Rectal smooth muscle tissue (tissue), 1 donor: Measurements from ENCODE around the gene PAX6.

ENCODE experiments used
- H3K27ac ChIP-seq: one replicate; pipeline ENCODE4 v1.7.0; 2013; ENCODE audit warnings: low read depth, low read length, inconsistent platforms
- H3K27me3 ChIP-seq: one replicate; pipeline ENCODE4 v1.7.0; 2013; ENCODE audit warnings: low read length; ENCODE audit not compliant: control insufficient read depth, insufficient read depth
- H3K36me3 ChIP-seq: one replicate; pipeline ENCODE4 v1.7.0; 2013; ENCODE audit warnings: low read length; ENCODE audit not compliant: control insufficient read depth, insufficient read depth
- H3K4me1 ChIP-seq: one replicate; pipeline ENCODE4 v1.7.0; 2013; ENCODE audit warnings: low read length; ENCODE audit not compliant: control insufficient read depth, insufficient read depth
- H3K4me3 ChIP-seq: one replicate; pipeline ENCODE4 v1.7.0; 2013; ENCODE audit warnings: low read length
- H3K9ac ChIP-seq: one replicate; pipeline ENCODE4 v1.7.0; 2013; ENCODE audit warnings: low read length

The PAX6 gene

DNA sequence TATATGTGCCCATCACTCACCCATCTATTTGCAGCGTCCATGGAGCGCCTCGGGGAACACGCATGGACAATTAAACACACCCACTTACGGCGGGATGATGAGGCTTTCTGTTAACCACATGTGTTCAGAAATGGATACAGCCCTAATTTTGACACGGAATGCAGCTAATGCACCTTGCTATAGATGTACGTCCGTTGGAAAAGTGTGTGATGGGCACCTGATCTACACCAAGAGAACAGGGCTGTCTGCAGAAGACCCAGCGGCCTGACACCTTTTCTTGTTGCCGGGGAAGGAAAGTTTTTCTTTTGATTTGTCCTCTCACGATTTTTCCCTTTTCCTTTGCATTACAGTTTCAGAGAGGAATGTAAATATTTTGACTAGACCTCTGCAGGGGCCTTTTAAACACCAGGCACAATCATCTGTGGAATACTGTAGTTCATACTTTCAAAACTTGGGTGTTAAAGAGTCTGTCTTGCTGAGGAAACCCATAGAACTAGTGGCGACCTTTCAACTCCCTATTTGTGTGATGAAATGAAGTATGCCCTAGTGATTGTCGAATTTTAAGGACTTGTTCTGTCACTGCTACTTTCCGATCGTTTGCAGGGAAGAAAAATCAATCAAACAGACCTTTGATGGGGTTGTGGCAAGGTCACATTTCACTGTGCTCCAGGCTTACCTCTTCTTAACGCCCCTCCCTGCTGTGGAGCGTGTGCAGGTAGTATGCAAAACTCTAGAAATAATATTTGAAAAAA, 16.5 kb upstream of the PAX6 start:
- peaks cover 38% of the 10 kb centered on the region for H3K27me3 ChIP-seq
- H3K4me3 ChIP-seq = no peak overlapping the region
- H3K27ac ChIP-seq = no peak overlapping the region
- H3K36me3 ChIP-seq = no peaks in the 10 kb centered on the region
- H3K9ac ChIP-seq = no peak overlapping the region
- no peaks in the 10 kb centered on the region for H3K4me1 ChIP-seq

DNA sequence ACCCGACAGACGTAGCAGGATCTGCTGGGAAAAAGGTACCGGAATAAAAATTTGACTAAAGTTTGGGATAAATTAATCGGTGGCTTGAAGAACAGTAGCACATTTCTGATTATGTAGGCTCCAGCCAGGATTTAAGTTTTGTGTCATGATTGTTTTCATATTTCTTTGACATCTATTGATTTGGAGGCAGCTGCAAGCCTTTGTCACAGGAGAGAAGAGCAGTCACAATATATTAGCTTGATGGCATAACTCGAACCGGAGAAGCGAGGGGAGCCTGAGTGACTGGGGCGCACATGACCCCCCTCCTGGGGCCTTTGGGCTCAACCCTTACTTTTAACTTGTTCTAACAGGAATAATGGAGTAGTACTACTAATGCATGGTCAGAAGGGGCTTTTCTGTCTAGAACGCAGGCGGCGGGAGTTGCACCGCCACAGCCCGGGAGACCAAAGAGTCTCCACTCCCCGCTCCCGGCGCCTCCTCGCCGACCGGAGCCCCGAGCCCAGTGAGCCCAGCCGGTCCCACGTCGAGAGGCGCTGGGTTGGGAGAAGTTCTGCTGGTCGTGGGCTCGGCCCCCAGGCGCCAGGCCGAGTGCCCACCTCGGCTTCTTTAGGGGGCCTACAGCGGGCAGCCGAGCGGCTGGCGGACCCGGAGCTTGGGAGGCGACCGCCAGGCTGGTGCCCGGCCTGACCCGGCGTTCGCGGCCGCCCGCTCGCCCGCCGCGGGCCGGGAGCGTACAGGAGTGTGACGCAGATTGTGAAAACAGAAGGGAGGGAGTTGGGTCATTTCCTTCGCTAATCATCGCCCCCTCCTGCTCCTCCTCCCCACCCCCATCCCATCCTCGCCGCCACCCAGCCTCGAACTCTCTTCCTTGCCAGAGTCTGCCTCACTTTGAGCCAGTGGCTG, 15.7 kb upstream of the PAX6 start:
- Histone ChIP-seq H3K27me3 (peaks cover 43% of the 10 kb centered on the region), H3K27ac (no peak overlapping the region), H3K4me1 (no peaks in the 10 kb centered on the region), H3K4me3 (no peak overlapping the region), H3K9ac (no peak overlapping the region), H3K36me3 (no peaks in the 10 kb centered on the region)

DNA sequence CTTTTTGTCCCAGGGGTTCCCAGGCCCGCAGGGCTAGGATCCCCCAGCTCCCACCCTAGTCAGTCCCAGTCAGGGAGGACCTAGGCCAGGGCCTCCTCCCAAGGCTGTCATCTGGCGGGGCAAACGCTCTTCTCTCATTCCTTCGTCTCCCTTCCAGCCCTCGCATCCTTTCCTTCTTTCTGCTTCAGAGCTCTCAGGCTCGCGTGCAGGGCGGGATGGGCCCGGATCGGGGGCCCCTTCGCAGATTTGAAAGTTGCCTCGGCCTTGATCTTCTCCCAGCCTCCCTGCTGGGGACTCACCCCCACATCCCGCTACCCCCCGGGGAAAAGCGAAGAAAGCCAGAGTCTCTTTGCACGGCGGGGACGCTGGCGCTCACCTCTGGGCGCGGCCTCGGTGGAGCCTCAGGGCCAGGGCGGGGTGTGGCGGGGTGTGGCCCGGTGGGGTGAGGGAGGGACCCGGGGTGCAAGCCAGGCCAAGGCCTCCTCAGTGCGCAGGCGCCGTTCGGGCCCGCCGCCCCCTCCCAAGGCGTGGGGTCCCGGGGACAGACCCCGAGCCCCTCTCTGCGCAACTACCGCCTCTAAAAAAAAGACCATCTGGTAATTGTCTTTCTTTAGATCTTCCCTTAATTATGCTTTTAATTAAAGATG, 14.8 kb upstream of the PAX6 start:
- Histone ChIP-seq H3K27me3 (peaks cover 46% of the 10 kb centered on the region), H3K4me3 (no peak overlapping the region), H3K36me3 (no peaks in the 10 kb centered on the region), H3K27ac (no peak overlapping the region), H3K4me1 (no peaks in the 10 kb centered on the region), H3K9ac (no peak overlapping the region)

DNA sequence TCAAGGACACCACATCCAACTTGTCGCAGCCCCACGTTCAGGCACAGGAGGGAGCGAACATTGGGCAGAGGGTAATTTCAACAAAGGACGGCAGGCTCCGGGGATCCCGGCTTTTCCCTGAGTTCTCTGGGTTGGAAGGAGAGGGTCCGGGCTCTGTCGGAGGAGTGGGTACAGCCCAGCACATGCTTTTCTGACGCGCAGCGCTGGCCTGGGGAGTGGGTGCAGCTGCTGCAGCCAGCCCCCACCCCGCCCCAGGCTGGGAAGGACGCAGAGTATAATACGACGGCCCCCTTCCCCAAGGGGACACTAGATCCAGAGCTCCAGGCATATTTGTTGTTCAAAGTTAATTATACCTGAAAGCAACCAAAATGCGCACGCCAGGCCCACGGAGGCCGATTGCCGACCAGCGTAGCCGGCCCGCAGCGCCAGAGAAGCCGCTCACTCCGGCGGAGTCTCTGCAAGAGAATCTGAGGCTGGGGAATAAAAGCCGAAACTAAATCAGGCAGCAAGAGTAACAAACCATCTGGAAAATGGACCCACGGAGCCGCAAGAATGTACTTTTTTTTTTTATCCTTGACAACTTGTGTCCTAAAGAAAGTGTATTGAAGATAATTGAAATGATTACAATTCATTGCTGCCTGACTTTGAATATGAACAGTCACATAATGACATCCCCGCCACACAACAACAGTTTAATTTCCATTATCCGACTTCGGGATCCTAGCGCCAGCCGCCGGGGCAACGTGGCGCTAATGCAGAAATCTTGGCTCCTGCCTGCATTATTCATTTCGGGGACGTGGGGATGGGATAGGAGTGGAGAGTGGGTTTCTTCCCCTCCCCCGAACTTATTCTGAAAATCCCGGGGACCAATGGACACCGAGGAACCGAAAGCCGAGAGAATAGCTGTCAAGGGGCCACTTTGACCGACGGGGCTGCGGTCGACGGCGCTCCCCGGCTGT, 14.0 kb upstream of the PAX6 start:
- Histone ChIP-seq H3K4me3 (no peak overlapping the region), H3K27me3 (peaks cover 53% of the 10 kb centered on the region), H3K4me1 (no peaks in the 10 kb centered on the region), H3K36me3 (no peaks in the 10 kb centered on the region), H3K27ac (no peak overlapping the region), H3K9ac (no peak overlapping the region)

DNA sequence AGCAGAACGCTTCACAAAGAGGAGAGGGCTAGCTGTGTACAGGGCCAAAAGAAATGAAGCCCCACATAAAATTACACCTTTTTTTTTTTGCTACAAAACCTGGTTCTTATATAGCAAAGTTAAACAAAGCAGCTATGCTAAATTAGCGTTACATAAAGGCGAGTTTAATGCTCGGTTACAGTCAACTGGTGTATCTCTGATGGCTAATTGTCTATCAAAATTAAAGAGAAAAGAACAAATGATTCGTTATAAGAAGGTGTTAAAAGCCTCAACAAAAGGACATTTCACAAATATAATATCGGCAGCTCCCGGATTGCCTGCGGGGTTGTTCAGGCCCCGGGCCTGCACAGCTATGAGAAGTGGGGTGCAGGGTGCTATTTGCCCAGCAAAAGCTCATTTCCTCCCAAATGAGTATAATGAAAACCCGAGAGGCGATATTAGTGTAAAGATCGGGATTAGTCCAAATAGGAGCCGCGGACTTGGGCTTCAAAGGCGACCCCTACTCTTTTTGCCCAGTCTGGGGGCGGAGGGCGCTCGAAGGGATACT, 13.3 kb upstream of the PAX6 start:
- H3K27ac ChIP-seq = no peak overlapping the region
- no peak overlapping the region for H3K9ac ChIP-seq
- no peak overlapping the region for H3K4me3 ChIP-seq
- H3K4me1 ChIP-seq = no peaks in the 10 kb centered on the region
- no peaks in the 10 kb centered on the region for H3K36me3 ChIP-seq
- peaks cover 60% of the 10 kb centered on the region for H3K27me3 ChIP-seq

DNA sequence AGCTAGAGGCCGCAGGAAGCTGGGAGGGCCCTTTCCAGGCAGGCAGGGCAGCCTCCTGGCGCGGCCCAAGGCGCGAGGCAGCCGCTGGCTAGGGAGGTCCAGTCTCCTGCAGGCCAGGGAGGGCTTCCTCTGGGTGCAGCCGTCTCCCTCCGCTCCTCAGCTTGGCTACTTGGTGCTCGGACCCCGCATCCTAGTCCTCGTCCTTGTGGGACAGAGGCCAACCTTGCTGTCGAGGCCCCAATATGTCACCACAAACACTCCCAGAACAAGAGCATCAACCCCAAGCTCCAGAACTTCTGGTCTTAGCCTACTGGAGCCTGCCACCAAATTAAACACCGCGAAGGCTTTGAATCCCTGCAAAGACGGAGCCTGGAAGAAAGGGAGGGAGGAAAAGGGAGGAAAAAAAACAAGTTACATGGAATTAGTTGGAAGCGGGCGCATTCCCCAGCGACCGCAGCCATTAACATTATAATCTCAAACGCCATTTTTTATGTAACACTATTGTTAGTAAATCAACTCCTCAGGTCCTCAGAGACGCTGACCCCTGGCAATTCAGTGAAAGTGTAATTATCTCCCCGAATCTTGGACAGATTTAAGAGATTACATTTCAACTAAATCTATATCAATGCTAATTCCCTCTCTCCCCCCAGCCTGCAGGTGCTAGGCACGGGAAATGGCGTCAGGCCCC, 12.7 kb upstream of the PAX6 start:
- H3K27me3 ChIP-seq = peaks cover 64% of the 10 kb centered on the region
- no peak overlapping the region for H3K27ac ChIP-seq
- no peaks in the 10 kb centered on the region for H3K4me1 ChIP-seq
- H3K36me3 ChIP-seq = no peaks in the 10 kb centered on the region
- no peak overlapping the region for H3K9ac ChIP-seq
- no peak overlapping the region for H3K4me3 ChIP-seq

DNA sequence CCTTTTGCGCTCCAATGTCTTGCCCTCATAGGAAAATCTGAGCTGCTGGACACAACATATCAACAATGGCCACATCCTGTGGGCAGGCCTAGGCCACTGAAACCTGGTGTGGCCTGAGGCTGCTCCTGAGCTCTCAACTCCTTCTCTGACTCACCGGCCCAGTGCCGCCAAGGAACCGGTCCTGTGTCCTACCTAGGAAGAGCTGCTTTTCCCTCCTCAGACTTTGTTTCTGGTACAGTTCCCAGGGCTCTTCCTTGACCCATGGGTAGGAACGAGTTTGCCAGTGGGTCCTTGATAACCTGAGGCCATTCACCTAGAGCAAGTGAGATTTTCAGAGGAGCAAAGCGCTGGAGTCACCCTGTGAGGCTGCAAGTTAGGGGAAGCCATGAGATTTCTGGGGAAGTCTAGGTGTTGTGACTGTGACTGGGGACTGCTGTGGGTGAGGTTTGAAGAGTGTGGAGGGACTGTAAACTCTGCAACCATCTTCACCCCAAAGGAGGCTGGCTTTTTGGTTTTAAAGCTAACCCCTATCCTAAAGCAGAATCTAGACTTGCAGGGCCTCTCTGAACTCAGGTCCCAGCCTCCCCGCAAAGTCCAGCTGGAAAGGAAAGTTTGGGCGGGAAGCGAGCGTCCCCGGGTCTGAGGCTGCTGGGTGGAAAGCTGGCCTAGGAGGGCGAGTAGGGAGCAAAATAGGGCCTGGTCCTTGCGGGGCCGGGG, 12.0 kb upstream of the PAX6 start:
- H3K36me3 ChIP-seq = no peaks in the 10 kb centered on the region
- H3K27me3 ChIP-seq = peaks cover 71% of the 10 kb centered on the region
- H3K4me3 ChIP-seq = no peak overlapping the region
- no peaks in the 10 kb centered on the region for H3K4me1 ChIP-seq
- no peak overlapping the region for H3K27ac ChIP-seq
- no peak overlapping the region for H3K9ac ChIP-seq

DNA sequence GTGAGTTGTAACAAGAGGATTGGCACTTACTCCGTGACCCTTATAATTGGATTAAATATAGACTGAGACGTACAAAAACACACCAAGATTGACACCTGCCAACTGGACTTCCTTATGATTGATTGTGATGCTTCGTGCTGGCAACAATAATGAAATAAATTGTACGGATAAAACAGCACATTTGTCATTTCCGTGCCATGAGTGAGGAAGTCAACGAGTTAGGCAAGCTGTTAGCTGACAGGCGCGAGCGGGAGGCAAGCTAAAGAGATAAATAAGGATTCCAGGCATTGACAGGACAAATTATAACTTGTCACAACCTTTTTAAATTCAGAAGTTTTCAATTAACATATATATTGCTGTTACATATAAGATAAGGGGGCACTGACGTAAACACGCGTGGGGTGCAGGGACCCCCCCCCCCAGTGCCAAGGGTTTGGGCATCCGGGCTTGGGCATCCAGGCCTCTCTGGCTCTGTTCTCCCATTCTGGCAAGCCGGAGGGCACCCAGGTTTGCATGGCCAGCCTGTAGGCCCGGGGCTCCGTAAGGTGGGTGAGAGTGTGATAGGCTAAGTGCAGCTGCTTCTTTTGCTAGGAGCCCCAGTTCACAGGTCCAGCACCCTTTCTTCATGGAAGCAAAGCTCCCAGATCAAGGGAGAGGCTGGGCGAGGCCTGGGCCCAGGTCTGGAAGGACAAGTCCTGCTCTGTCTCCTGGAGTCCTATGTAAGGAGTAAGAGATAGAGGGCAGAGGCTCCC, 11.2 kb upstream of the PAX6 start:
- peaks cover 75% of the 10 kb centered on the region for H3K27me3 ChIP-seq
- no peaks in the 10 kb centered on the region for H3K36me3 ChIP-seq
- peaks cover 3% of the 10 kb centered on the region for H3K4me1 ChIP-seq
- no peak overlapping the region for H3K27ac ChIP-seq
- H3K9ac ChIP-seq = no peak overlapping the region
- H3K4me3 ChIP-seq = no peak overlapping the region

DNA sequence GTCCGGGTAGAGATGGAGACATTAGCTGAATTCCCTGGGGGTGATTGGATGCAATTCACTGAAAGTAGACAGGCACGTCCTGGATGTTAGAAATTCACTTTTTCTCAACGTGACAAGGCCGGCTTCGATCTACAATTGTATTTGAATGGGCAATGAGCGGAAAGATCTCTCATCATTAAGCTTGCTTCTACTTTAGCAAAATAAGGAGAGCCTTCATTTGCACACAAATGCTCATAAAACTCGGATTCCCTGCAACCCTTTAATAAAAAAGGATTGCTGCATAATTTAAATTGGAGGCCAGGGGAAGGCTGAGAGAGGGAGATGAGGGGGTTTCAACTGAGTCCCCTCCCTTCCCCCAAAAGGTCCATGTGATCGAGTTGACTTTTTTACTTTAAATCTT, 10.6 kb upstream of the PAX6 start:
- no peaks in the 10 kb centered on the region for H3K36me3 ChIP-seq
- peaks cover 72% of the 10 kb centered on the region for H3K27me3 ChIP-seq
- H3K4me1 ChIP-seq = peaks cover 3% of the 10 kb centered on the region
- H3K4me3 ChIP-seq = no peak overlapping the region
- no peak overlapping the region for H3K9ac ChIP-seq
- H3K27ac ChIP-seq = no peak overlapping the region

DNA sequence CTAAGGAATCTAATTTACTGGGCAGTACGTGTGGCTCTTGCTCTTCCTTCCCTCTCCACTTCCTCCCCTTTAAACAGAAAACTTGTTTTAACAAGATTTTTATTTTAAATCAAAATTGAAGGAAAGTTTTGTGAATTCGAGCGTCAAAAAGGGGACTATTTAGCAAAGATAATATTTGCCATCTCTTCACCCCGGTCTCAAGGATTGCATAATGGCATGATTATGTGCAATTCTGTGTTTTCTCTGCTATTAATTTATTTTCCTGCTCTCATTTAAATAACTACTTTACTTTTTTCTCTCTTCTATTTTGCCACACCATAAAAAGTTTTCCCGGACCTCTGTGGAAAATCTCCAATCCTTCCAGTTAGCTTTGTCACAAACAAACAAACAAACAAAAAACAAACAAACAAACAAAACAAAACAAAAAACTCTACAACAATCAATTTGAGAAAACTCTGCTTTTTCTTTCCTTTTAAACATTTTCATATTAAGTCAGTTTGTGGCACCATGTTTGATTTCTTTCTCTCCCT, 10.2 kb upstream of the PAX6 start:
- Histone ChIP-seq H3K27me3 (peaks cover 70% of the 10 kb centered on the region), H3K4me3 (no peak overlapping the region), H3K9ac (no peak overlapping the region), H3K4me1 (peaks cover 3% of the 10 kb centered on the region), H3K36me3 (no peaks in the 10 kb centered on the region), H3K27ac (no peak overlapping the region)
